LoVo (cell line): ENCODE data around the gene ATP6V0A1.
A peak's percentile ranks its signal among the peaks of the same experiment; 100 is the strongest.
"Not testable (repeated sequence)": the region's sequence is repeated elsewhere in the genome, so short reads cannot be mapped to it uniquely, and the experiment has no call there.

Experiments used
- DNase-seq: peaks from one replicate; pipeline ENCODE4 v3.0.0-alpha.2; 2016; ENCODE audit warnings: low spot score

The ATP6V0A1 gene

GRCh38 chr17:42538482-42538881 is 79.8 kb downstream of the ATP6V0A1 start:
- DNase-seq, result no peak

GRCh38 chr17:42540558-42540957 is 81.9 kb downstream of the ATP6V0A1 start:
- not testable (repeated sequence) for DNase-seq

GRCh38 chr17:42541041-42541833 is 82.6 kb downstream of the ATP6V0A1 start:
- DNase-seq, result peak; percentile 54

- no peak for DNase-seq
Measured at GRCh38 chr17:42543190-42544079, 84.8 kb downstream of the ATP6V0A1 start.

- no peak for DNase-seq
Measured at GRCh38 chr17:42544874-42545283, 86.2 kb downstream of the ATP6V0A1 start.

GRCh38 chr17:42545755-42546505 is 87.3 kb downstream of the ATP6V0A1 start:
- not testable (repeated sequence) for DNase-seq

- DNase-seq, result no peak
Measured at GRCh38 chr17:42547001-42547461, 88.4 kb downstream of the ATP6V0A1 start.

GRCh38 chr17:42547698-42548069 is 89.0 kb downstream of the ATP6V0A1 start:
- no peak for DNase-seq

- no peak for DNase-seq
Measured at GRCh38 chr17:42548070-42548837, 89.6 kb downstream of the ATP6V0A1 start.

GRCh38 chr17:42548993-42549755 is 90.5 kb downstream of the ATP6V0A1 start:
- DNase-seq, result no peak

GRCh38 chr17:42552736-42553135 is 94.1 kb downstream of the ATP6V0A1 start, which contains the start of gene HSD17B1:
TSS of gene HSD17B1 (plus strand) at chr17:42552923. CDS start at chr17:42552934, 11 bp downstream.
- DNase-seq, result not testable (repeated sequence)

GRCh38 chr17:42553161-42553818 is 94.6 kb downstream of the ATP6V0A1 start:
- no peak for DNase-seq

- no peak for DNase-seq
Measured at GRCh38 chr17:42553866-42554249, 95.2 kb downstream of the ATP6V0A1 start.

- DNase-seq, result peak; percentile 74
Measured at GRCh38 chr17:42554250-42555121, 95.8 kb downstream of the ATP6V0A1 start.

GRCh38 chr17:42555122-42555622 is 96.5 kb downstream of the ATP6V0A1 start:
- no peak for DNase-seq

GRCh38 chr17:42555961-42556617 is 97.4 kb downstream of the ATP6V0A1 start:
- DNase-seq, result not testable (repeated sequence)

GRCh38 chr17:42559075-42559474 is 100.4 kb downstream of the ATP6V0A1 start:
- DNase-seq, result no peak

- no peak for DNase-seq
Measured at GRCh38 chr17:42560246-42560645, 101.6 kb downstream of the ATP6V0A1 start.
